ENCODE results near the gene LMX1A. TPM values are rescaled to one million over a fixed set of nuclear protein-coding genes. Genes with fewer than 3 reads are reported as not detected.

The LMX1A gene
- under 1 TPM in 1 of 3 donors, not detected in 2; 0.07 TPM for polyA plus RNA-seq (ENCODE audit: insufficient read length in 3 of 3)
- long read RNA-seq, donor 1, result 0 reads
- long read RNA-seq, donor 2, result 0 reads
- long read RNA-seq, donor 3, result 0 reads
- long read RNA-seq, donor 4, result 0 reads
- long read RNA-seq, donor 5, result 0 reads
- long read RNA-seq, donor 6, result 0 reads
- long read RNA-seq, donor 7, result 0 reads
- long read RNA-seq, donor 8, result 0 reads
- long read RNA-seq, donor 9, result 0 reads
- long read RNA-seq, donor 10, result 0 reads
- long read RNA-seq, donor 11, result 0 reads
- long read RNA-seq, donor 12, result 0 reads
- long read RNA-seq, donor 13, result 0 reads
- long read RNA-seq, donor 14, result 0 reads
- long read RNA-seq, donor 15, result 0 reads
- long read RNA-seq, donor 16, result 0 reads

GRCh38 chr1:165355977-165356811 is at the start of gene LMX1A:
Gene LMX1A (minus strand): TSS chr1:165356715. CDS start chr1:165355559, 1,156 bp downstream.
- no peak for DNase-seq

DNA sequence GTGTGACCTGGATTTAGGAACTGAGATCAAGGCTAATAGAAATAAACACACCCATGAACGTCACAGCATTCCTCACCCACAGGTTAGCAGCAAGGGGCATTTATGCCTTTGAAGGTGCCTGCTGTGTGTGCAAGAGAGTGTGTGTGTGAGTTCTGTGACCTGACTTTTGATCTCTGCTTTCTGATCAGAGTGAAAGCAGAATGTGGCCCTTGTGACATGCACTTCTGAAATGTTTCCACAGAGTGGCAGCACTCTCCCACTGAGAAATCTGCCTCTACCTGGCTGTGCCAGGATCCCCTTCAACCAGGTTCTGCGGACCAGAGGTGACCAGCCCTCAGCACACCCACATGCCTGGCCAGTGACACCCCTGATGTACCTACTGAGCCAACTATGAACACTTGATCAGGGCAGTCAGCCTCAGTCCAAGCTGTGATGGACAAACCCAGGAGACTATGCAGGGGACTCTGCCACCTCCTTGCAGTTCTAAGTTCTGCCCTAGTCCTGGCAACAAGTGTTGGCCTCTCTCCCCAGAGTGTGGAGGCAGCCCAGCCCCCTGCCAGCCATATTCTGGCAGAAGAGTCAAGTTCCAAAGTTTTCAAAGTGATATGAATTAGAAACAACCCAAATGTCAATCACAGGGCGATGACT is 47.4 kb upstream of the LMX1A start:
- DNase-seq, result no peak

DNA sequence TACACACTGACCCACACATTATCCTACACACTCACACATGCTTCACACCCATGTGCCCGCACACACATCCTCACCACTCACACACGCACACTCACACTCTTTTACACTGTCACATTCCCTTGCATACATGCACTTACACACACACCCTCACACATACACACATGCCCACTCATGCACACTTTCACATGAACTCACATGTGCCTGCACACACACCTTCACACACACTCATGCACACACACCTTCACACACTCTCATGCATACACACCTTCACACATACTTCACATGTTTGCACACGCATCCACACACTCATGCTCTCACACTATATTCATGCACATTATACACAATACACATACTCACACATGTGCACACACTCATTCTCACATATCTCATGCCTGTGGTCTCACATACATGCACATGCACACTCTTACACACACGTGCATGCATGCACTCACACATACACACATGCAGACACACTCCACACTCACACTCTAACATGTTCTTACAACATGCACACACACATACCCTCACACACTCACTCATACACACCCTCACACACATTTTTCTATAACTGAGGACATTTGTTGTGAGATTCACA is 46.1 kb upstream of the LMX1A start:
- DNase-seq, result no peak

DNA sequence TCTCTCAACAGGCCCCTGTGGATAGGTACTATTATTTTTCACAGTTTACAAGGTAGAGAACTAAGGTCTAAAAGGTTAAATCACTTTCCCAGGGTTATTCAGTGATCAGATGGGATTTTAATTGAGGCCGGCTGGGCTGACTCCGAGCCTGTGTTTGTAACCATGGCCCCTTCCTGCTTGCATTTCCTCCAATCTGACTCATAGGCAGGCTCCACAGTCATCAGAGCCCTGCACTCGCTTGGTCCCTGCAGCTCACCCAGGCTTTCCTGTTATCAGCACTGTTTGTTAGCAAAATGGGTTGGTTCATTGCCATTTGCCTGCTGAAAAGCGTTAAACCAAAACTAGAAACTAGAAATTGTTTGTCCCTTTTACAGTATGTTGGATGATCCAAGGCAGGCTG is 41.4 kb upstream of the LMX1A start:
- no peak for DNase-seq

- no peak for DNase-seq
These were observed 39.4 kb upstream of the LMX1A start for GRCh38 chr1:165395901-165396300.

- DNase-seq, result no peak
These were observed 39.0 kb upstream of the LMX1A start for GRCh38 chr1:165395478-165395877.

- peak; percentile 70 for DNase-seq
These were observed 36.4 kb upstream of the LMX1A start for GRCh38 chr1:165392634-165393571.

DNA sequence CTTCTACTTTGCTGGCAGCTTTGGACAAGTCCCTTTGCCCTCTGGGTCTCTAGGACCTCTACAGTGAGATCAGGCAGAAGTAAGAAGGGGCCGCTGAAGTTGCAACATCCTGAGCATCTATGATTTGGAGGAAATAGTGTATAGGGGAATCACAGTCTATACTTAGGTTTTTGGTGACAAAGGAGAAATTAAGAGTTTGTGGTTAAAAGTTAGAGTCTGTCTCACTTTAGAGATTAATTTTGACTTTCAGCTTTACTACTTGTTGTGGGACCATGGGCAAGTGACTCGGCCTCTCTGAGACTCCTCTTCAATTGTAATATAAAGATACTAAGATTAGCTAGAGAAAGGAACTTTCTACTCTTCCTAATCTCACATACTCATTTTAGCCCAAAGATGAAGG is 33.1 kb upstream of the LMX1A start:
- no peak for DNase-seq

GRCh38 chr1:165387961-165388360 is 31.4 kb upstream of the LMX1A start:
- no peak for DNase-seq

DNA sequence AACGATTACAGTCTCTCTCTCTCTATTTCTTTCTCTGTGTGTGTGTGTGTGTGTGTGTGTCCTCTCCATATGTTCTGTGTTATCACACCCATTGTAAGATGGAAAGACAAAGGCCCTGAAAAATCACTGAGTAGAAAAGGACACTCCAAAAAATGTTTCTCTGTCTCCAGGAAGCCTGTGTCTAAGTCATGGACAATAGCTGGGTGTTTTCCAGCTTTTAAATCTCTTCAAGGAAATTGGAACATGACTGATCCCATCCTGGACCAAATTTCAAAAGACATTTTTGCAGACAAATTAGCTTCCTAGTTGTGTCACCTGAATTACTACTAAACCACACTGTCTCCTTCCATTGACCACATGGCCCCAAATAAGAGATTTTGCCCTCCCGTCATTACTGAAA is 31.0 kb upstream of the LMX1A start:
- DNase-seq, result no peak

GRCh38 chr1:165383599-165384405 is 27.3 kb upstream of the LMX1A start:
- DNase-seq, result no peak

DNA sequence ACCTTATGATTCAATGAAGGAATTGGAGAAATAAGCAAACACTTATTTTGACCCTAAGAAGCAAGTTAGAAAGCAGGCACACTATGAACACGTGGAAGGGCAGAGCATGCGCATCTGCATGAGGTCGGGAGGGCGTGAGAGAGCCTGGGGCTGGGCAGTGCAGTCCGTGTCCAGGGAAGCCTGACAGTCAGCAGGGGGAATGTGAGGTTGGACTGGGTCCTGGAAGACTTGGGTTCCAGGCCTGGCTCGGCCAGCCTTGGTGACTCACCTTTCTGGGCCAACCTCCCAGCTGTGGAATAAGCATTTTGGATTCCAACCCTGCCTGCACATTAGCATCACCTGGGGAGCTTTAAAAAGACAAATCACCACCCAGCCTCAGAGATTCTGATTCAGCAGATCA is 26.6 kb upstream of the LMX1A start:
- no peak for DNase-seq

DNA sequence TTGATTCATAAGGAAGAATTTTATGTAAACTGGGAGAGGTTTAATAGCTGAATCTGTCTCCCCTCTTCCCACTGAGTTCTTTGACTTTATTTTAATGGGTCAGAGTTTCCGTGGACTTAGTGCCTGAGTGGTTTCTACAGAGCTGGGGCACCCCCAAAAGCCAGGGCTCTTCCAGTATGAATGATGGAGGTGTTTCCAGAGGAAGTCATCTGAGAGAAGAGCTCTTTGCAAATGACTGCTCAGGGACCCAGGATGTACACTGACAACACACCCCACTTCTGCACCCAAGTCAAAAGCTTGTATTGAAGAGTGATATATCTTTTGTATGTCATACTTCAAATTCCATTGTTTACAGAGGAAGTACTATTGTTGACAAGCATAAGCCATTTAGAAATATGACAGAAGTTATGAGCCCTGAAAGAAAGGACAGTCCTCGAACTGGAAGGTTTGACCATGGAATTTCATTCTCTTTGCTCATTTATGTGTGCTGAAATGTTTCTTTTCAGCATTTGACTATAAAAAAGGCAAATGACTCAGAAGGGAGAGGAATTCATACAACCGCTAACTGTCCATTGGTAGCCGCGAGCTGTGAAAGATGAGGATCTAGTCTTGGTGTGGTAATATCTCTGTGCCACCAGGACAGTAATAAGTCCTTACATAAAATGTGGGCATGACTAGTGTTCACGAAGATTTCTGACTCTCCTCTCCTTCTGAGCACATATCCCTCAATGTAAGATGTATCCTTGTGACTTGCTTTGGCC is 25.4 kb upstream of the LMX1A start:
- DNase-seq, result no peak

- no peak for DNase-seq
These were observed 20.3 kb upstream of the LMX1A start for GRCh38 chr1:165376811-165377311.

- DNase-seq, result peak; percentile 73
These were observed 19.7 kb upstream of the LMX1A start for GRCh38 chr1:165376041-165376810.

DNA sequence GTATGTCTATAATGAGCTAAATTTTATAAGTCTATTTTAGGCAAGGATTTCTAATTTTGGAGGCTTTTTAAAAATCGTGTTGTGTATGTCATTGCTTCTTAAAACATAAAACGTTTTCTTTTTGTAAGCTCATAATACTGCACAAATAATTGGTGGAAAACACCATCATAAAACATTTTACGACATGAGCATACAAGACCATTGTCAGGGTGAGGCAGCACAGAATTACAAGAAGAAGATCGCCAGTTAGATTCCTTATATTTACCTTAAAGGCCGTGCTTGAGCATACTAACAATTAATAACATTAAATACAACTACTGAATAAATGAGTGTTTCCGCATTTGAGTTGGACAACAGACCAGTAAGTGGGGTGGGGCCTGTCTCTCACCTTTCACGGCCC is 19.1 kb upstream of the LMX1A start:
- DNase-seq, result no peak

DNA sequence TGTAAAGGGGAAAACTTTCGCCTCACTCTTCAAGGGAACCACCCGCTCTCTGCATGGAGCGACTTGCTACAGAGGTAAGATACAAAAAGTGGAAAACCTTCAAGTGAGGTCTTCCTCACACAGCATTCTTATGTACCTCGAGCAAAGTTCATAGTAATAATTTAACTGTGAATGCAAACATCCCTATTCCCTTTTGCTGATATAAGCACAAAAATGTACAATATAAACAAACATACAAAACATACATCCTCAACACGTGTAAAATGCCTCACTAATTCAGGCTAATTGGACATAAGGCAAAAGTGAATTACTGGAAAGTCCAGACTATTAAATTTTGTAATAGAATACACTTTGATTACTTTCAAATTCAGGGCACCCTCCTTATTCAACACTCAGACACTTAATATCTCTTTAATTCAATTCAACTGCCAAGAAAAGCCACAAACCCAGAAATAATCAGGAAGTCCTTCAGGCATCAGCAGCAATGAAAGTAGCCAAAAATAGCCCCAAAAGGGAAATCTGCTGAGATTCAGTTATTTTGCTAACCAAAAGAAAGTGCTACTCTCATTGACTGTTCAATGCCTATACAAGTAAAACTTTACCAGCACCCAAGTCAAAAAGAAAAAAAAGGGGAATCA is 15.2 kb upstream of the LMX1A start:
- DNase-seq, result no peak
